Medulla oblongata (tissue), 1 donor: ENCODE results near the gene CASKIN2.
"Not testable (repeated sequence)": the region's sequence is repeated elsewhere in the genome, so short reads cannot be mapped to it uniquely, and the experiment has no call there.

ENCODE experiments used
- DNase-seq: peaks from one replicate; pipeline ENCODE4 v3.0.0-alpha.2; 2015; ENCODE audit errors: extremely low spot score

CASKIN2 gene

GRCh38 chr17:75489511-75489955 lies 25.8 kb downstream of the CASKIN2 start:
- DNase-seq: no peak

GRCh38 chr17:75488693-75489510 lies 26.4 kb downstream of the CASKIN2 start:
- DNase-seq: peak; percentile 48

GRCh38 chr17:75487351-75488070 lies 27.8 kb downstream of the CASKIN2 start:
- DNase-seq: peak; percentile 47

- DNase-seq: no peak
These were observed 28.4 kb downstream of the CASKIN2 start for GRCh38 chr17:75486951-75487350.

GRCh38 chr17:75486151-75486550 lies 29.2 kb downstream of the CASKIN2 start:
- DNase-seq: no peak

GRCh38 chr17:75485688-75486087 lies 29.6 kb downstream of the CASKIN2 start:
- DNase-seq: no peak

GRCh38 chr17:75482098-75482942 lies 33.0 kb downstream of the CASKIN2 start:
- DNase-seq: no peak

- no peak for DNase-seq
These were observed 33.9 kb downstream of the CASKIN2 start for GRCh38 chr17:75481194-75482068.

GRCh38 chr17:75480281-75480680 lies 35.1 kb downstream of the CASKIN2 start:
- no peak for DNase-seq

GRCh38 chr17:75478508-75478907 lies 36.8 kb downstream of the CASKIN2 start:
- no peak for DNase-seq

- not testable (repeated sequence) for DNase-seq
These were observed 37.9 kb downstream of the CASKIN2 start for GRCh38 chr17:75477490-75477862.

- peak; percentile 39 for DNase-seq
These were observed 38.4 kb downstream of the CASKIN2 start for GRCh38 chr17:75476752-75477489.

GRCh38 chr17:75476271-75476671 lies 39.1 kb downstream of the CASKIN2 start:
- peak; percentile 81 for DNase-seq

GRCh38 chr17:75475851-75476250 lies 39.5 kb downstream of the CASKIN2 start:
- DNase-seq: no peak

GRCh38 chr17:75475144-75475835 lies 40.0 kb downstream of the CASKIN2 start:
- DNase-seq: peak; percentile 72

GRCh38 chr17:75474736-75475135 lies 40.6 kb downstream of the CASKIN2 start:
- DNase-seq: no peak

GRCh38 chr17:75473246-75473645 lies 42.1 kb downstream of the CASKIN2 start:
- peak; percentile 83 for DNase-seq

- DNase-seq: no peak
These were observed 43.2 kb downstream of the CASKIN2 start for GRCh38 chr17:75472119-75472518.

GRCh38 chr17:75471207-75471606 lies 44.1 kb downstream of the CASKIN2 start:
- no peak for DNase-seq
